ENCODE data around the gene CPZ.

- TF ChIP-seq, protein P1, sequence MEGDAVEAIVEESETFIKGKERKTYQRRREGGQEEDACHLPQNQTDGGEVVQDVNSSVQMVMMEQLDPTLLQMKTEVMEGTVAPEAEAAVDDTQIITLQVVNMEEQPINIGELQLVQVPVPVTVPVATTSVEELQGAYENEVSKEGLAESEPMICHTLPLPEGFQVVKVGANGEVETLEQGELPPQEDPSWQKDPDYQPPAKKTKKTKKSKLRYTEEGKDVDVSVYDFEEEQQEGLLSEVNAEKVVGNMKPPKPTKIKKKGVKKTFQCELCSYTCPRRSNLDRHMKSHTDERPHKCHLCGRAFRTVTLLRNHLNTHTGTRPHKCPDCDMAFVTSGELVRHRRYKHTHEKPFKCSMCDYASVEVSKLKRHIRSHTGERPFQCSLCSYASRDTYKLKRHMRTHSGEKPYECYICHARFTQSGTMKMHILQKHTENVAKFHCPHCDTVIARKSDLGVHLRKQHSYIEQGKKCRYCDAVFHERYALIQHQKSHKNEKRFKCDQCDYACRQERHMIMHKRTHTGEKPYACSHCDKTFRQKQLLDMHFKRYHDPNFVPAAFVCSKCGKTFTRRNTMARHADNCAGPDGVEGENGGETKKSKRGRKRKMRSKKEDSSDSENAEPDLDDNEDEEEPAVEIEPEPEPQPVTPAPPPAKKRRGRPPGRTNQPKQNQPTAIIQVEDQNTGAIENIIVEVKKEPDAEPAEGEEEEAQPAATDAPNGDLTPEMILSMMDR (IDR thresholded peaks at IDR 0.05): no peak
- TF ChIP-seq POLR2A (IDR thresholded peaks at IDR 0.05): no peak
These were observed 74.0 kb downstream of the CPZ start for GRCh38 chr4:8666581-8666980.

All from heart left ventricle (tissue), 13 donors.